CD4-positive, alpha-beta T cell treated with Interleukin-6 at 100 ng/mL for 8 hours (primary cell): ENCODE measurements around the gene TRHDE.

Experiments
- DNase-seq: peaks from one replicate; pipeline ENCODE4 v3.0.0-alpha.2; 2020; ENCODE audit warnings: mixed read lengths, low spot score

TRHDE gene

DNA sequence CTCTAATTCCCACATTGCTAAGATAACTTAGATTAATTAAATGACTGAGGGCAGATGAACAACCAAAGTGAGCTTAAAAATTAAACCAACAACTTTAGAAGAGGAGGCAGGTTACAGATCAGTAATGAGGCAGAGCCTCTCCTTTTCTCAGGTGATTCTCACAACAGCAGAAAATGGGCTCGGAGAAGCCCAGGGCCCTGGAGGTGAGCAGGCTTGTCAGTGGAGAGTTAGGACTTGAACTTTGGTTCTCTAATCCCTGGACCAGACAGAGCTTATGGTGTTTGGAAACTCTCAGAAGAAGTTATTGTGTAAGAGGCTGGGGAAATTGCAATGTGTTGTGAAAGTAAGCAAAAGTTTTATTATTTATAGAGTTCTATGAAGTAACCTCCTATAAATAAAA, 2.8 kb downstream of the TRHDE start:
- DNase-seq, result no peak

GRCh38 chr12:72275526-72275925, 3.4 kb downstream of the TRHDE start:
- no peak for DNase-seq

GRCh38 chr12:72276181-72276805, 4.1 kb downstream of the TRHDE start:
- no peak for DNase-seq

DNA sequence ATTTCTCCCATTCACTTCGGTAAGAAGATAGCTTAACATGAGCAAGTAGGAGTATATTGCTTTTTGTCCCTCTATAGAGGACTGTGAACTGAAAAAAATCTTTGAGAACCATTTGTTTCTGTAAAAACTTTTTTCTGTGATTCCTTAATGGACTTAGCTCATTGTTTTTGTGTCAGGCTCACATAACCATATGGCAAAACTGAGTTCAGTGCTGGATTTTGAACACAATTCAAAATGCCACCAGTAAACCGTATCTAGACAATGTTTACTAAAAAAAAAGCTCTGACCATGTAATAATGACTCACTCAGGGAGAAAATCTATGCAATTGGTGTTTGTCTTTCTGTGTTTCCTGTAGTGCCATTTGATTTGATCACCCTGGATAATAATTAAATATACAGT, 5.2 kb downstream of the TRHDE start:
- no peak for DNase-seq

DNA sequence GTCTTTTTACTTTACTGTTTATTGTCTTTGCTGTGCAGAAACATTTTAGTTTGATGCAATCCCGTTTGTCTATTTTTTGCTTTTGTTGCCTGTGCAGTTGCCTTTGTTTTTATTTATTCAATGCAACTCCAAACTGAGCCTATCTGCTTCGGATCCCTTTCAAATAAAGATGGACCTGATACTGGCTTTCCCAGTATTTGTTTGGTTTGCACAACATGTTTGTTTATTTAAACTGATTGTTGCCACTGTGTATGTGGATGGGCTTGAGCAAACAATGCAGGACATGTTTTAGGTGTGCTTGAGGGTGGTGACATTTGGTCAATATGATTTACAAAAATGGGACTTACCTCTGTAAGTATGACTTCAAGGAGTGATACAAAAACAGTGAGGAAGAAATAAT, 6.7 kb downstream of the TRHDE start:
- DNase-seq, result no peak

DNA sequence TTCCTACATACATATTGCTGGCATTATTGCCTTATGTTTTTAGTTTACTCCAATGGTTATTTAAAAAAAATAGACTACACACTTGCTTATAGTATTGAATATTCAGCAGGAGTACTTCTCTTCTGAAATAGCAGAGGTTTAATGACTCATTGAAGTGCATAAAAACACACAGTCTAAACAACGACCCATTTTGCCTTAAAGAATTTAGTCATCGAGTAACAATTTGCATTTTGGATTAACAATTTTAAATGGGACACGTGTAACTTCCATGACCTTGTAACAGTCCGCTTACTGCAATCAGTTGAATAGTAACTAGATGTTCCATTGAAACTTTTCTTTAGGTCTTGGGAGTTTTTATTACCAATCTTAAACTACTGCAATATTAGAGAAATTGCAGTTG, 9.0 kb downstream of the TRHDE start:
- no peak for DNase-seq

GRCh38 chr12:72282721-72283120, 10.6 kb downstream of the TRHDE start:
- no peak for DNase-seq

- no peak for DNase-seq
These were observed 13.7 kb downstream of the TRHDE start for GRCh38 chr12:72285861-72286260.

DNA sequence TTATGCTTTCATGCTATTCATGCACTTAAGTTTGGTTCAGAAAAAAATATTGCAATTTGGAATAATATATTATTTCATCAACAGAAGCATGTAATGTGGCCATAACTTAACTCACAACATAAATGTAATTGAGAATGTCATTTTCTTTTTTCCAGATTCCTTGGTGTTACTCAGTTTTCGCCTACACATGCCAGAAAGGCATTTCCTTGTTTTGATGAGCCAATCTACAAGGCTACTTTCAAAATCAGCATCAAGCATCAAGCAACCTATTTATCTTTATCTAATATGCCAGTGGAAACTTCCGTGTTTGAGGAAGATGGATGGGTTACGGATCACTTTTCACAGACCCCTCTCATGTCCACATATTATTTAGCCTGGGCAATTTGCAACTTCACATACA, 14.4 kb downstream of the TRHDE start:
- DNase-seq, result no peak

GRCh38 chr12:72288436-72288835, 16.3 kb downstream of the TRHDE start:
- DNase-seq, result no peak

GRCh38 chr12:72288911-72289310, 16.7 kb downstream of the TRHDE start:
- DNase-seq, result no peak

DNA sequence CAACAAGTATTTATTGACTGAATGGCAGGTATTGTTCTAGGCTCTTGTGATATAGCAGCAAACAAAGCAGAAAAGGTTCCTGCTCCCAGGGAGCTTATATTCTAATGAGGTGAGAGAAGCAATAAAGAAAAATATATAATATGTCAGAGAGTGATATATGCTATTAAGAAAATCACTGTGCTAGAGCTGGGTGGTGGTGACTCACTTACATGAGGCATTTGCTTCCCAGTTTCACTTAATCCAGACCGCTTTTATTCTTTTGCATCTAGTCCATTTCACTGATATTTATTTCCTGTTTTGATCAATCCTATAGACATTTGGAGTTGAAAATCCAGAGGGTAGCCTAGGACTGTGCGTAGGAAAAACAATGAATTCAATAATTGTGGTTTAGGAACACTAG, 17.5 kb downstream of the TRHDE start:
- no peak for DNase-seq

GRCh38 chr12:72291175-72291574, 19.0 kb downstream of the TRHDE start:
- no peak for DNase-seq

DNA sequence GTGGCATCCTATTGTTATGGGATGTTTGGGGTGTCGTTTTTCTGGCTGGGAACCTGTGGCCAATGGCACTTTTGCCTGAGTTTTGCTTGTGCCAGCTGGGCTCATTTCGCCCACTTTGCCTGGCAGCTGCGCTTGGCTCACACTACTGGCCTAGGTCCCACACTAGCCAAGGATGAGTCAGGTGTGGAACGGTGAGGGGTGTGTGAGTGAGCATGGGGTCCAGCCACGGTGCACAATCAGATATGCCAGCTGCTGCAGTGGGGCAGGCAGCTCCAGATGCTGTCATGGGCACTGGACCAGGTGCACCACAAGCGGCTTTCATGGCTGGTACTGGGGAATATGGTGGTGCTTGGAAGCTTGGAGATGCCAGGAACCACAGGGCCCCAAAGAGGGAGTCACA, 21.5 kb downstream of the TRHDE start:
- DNase-seq, result no peak

DNA sequence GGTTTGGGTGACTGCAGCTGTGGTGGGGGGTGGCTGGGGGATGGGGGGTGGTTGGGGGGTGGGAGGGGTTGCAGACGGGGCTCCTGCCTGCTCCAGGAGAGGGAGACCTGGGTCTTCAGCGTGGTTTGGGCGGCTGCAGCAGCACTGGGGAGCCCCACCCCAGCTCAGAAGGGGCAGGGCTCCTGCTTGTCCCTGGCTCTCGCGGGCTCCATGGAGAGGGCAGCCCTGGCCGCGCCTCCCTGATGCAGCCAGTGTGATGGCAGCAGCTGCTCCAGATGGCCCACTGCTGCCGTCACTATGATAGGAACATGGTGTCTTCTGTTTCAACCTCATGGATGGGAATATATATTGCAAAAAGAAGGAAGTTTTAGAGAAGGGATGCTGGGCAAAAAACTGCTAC, 22.9 kb downstream of the TRHDE start:
- DNase-seq, result no peak

DNA sequence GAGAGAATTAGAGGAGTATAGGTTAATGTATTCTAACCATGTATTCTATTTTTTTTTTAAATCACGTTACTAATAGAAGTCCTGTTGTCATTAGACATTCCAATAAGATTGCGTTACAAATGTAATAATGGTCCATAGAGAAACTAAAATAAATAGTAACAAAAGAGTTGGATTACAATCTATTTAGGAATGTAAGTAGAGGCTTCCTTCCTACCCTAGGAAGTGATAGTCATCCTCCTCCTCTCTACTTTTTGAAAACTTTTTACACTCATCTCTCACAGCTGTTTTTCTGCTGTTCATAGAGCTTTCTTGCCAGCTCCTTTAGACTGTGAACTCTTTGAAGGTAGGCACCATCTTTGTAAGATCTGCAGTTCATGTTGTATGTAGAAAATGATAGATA, 23.6 kb downstream of the TRHDE start:
- no peak for DNase-seq

DNA sequence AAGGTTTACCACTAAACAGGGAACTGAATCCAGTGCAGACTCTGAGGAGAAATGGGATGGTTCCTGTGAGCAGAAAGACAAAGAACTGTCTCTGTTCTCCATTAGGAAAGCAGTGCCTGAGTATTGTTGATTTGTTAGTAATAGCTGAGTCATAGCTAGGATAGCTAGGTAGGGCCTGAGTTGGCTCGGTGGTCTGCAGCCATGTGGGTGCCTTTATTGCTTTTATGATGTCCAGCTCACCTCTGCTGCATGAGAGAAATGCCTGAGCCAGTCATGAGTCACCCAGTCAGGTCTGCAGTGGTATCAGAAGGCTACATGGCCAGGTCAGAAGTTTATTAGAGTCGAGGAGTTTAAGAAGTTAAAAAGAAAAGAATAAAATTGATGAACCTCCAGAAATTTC, 24.2 kb downstream of the TRHDE start:
- DNase-seq, result no peak

DNA sequence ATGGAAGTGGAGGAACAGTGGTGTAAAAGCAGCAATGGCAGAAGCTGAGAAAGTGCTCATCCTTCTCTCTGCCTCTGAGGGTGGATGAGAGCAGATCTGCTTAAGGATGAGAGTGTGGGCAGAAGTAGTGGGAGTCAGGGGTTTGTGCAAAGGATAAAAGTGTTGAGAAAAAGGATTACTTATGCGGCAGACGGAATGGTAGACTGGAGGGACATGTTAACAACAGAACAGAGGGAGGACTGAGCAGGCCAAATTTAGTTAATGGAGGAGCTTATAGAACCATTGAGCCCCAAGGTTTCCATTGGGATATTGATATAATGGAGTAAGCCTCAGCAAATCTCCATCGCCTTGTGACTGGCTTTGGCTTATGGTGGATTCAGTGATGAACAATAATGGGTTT, 25.5 kb downstream of the TRHDE start:
- no peak for DNase-seq

- no peak for DNase-seq
These were observed 28.6 kb downstream of the TRHDE start for GRCh38 chr12:72300728-72301127.

GRCh38 chr12:72304751-72305150, 32.6 kb downstream of the TRHDE start:
- DNase-seq, result no peak

DNA sequence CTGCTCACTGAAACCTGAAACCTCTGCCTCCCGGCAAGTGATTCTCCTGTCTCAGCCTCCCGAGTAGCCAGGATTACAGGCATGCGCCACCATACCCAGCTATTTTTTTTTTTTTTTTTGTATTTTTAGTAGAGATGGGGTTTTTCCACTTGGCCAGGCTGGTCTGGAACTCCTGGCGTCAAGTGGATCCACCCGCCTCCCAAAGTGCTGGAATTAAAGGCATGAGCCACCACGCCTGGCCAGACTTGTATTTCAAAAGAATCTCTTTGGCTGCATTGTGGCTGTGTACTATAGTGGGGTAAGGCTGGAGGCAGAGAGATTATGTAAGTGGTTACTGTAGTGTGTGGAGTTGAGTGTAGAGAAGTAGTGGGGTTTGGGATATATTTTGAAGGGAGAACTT, 35.1 kb downstream of the TRHDE start:
- DNase-seq, result no peak

DNA sequence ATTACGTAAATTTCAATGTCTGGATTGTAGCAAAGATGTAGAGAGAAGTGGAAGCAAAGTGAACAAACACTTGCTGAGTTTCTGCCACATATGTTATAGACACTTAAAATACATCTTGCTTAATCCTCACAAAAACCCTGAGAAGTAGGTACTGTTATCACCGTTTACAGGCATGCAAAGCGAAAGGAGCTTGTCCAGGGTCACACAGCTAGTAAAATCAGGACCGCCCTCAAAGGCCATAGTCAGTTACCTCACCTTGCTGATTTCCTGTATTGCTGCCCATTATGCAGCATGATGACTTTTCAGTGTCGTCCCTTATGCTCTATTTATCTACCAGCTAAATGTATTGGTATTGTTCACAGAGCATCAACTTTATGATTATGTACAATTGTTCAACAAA, 39.8 kb downstream of the TRHDE start:
- DNase-seq, result no peak

GRCh38 chr12:72313806-72314205, 41.6 kb downstream of the TRHDE start:
- no peak for DNase-seq

- no peak for DNase-seq
These were observed 43.7 kb downstream of the TRHDE start for GRCh38 chr12:72315858-72316257.

DNA sequence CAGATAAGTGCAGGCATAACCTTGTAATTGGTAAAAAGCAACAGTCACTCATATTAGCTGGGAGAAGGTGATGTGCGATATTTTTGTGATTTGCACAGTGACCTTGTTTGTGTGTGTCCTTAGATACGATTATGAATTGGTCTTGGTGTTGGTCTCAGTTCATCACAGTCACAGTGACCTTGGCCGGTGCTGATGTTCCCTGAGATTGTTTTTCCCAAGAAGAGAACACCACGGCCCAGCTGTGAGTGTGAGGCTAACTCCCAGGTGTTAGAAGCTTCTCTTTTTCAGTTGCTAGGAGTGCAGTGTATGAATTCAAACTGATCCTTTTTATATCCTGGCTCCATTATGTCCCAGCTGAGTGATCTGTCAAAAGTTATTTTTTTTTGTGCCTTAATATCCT, 46.2 kb downstream of the TRHDE start:
- DNase-seq, result no peak
